Left ventricle myocardium superior (tissue), 1 donor: ENCODE results near the gene C11orf52. TPM values are rescaled to one million over a fixed set of nuclear protein-coding genes. Genes with fewer than 3 reads are reported as not detected.
"Not testable (repeated sequence)": the region's sequence is repeated elsewhere in the genome, so short reads cannot be mapped to it uniquely, and the experiment has no call there.

Source experiments
- ATAC-seq: fragments of 200-7000 bp; cut with Tn5 transposase; one replicate; pipeline ENCODE4 v1.9.1; 2020; ENCODE audit warnings: mild to moderate bottlenecking, moderate library complexity
- DNase-seq: peaks from one replicate; pipeline ENCODE4 v3.0.0-alpha.2; 2020
- intact Hi-C: fragments of 100-400 bp; cut with micrococcal nuclease; formaldehyde crosslinking; loops from one replicate; pipeline ENCODE4 v1.11.0; 2022
- long read RNA-seq: library from polyadenylated mRNA; unstranded; transcript quantifications from one replicate; pipeline ENCODE4 v2.0.0, GENCODE V29; 2021
- total RNA-seq: library from RNA; stranded (reverse); fragmentation: NEBNext Ultra II Directional; extraction: Animal tissue kit (Norgen Biotek cat#: 25700); gene quantifications from one replicate; pipeline ENCODE4 v1.2.1, GENCODE V29; 2021
- donor health status: DM: no; HTN: yes; CAD: no; lungs with severe emphysema.

Gene C11orf52, protein sequence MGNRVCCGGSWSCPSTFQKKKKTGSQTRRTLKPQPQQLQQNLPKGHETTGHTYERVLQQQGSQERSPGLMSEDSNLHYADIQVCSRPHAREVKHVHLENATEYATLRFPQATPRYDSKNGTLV
- 1.0 TPM for total RNA-seq
- long read RNA-seq, partial matches to known transcripts: 0 of 4 reads
- long read RNA-seq, other reads (novel, unspliced or antisense): 0 of 4 reads

DNA sequence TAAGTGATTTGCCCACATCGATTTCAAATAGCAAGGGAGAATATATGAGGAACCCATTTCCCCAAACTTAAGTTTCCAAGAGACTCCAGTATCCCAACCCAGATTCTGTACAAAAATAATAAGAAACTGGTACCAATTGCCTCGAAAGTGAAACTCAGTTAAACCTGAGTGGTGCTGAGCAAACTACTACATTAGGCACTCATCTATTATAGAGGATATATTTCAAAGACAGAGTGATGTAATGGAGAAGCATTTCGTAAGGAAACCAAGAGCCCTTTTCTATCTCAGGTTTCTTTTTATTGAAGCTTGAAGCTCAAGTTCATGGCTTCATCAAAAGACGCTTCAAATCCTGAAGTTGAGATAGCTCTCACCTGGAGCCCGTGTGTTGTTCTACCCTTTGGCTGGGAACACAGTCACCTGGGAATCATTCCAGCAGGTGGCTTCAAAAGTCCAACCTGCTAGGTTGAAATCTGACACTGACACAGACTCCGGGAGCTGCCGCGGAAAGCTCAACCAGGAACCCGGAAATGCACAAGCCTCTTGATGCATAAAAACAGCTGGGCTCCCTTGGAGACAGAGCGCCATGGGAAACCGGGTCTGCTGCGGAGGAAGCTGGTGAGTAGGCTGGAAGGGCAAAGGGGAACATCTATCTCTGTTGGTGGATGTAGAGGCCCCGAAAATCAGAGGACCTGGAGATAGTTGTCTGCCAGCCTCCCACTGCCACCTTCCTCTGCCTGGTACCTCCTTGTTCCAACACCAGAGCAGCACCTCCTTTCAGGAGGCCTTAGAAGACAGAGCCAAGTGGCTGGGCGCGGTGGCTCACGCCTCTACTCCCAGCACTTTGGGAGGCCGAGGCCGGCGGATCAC, at the start of gene C11orf52:
Gene C11orf52 (plus strand): TSS at position 524 of the 867 bp plus-strand sequence. CDS start 60 bp downstream, at position 584.
- DNase-seq: peak; percentile 40
- peak; percentile 7 for ATAC-seq
- intact Hi-C loops: no loop called here

- no peak for ATAC-seq
- intact Hi-C loops: loop anchor here (10.0 kb wide), 2 partner anchors 55 to 115 kb away; no protein-coding TSS in a partner anchor
- DNase-seq: no peak
These were observed 48.6 kb upstream of the C11orf52 start for GRCh38 chr11:111870113-111870512.

DNA sequence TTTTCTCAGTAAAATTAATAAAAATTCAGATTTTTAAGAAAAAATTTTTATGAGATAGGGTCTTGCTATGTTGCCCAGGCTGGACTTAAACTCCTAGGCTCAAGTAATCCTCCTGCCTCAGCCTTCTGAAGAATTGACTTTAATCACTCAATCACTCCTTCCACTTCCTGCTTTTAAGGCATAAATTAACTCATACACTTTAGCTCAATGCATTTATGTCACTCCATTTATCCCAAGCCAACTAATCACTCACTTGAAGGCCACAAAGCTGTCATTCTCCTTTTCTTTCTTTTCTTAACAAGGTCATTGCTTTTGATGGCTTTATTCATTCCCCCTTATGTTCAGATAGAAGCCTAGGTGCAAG, 48.2 kb upstream of the C11orf52 start:
- no peak for ATAC-seq
- no peak for DNase-seq
- intact Hi-C loops: loop anchor here (10.0 kb wide), 2 partner anchors 54 to 114 kb away; no protein-coding TSS in a partner anchor

DNA sequence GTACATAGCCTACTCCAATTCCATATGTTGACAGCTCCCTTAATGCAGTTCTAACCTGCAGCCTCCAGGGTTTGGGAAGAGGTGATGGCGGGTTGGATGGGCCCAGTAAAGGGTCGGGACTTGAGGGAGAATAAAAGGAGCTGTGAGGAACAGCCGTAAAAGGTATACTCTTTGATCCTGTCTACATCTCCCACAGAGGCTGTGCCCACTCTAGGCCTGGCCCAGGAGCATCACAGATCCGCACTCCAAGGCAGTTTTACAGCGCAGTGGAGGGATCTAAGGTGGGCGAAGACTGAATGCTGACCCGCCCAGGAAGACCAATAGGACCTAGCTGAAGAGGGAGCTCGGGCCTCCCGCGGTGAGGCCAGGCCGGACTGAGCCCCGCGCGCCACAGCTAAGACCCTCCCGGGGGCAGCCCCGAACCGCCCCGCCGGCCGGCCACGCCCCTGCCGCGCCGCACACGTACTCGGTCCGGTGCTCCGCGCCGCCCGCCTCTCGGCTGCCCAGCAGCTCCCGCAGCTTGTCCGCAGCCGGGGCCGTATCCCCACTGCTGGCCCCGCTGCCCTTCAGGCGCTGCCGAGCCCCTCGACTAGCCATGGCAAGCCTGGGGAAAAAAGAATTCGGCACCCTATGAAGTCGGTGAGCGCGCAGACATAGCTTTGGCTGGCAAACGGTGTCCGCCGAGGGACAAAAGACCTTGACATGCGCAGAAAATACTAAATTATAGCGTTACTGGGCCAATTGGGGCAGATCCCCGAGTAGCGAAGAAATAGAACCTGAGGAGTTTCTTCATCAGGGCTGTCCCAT, 47.6 kb upstream of the C11orf52 start, which contains the start of gene ALG9:
Gene ALG9 (minus strand): TSS at position 696 of the 807 bp plus-strand sequence. CDS start 99 bp downstream, at position 597.
- ATAC-seq: peak; percentile 94
- intact Hi-C loops: loop anchor here (10.0 kb wide), 2 partner anchors 54 to 114 kb away; no protein-coding TSS in a partner anchor
- DNase-seq: peak; percentile 88

DNA sequence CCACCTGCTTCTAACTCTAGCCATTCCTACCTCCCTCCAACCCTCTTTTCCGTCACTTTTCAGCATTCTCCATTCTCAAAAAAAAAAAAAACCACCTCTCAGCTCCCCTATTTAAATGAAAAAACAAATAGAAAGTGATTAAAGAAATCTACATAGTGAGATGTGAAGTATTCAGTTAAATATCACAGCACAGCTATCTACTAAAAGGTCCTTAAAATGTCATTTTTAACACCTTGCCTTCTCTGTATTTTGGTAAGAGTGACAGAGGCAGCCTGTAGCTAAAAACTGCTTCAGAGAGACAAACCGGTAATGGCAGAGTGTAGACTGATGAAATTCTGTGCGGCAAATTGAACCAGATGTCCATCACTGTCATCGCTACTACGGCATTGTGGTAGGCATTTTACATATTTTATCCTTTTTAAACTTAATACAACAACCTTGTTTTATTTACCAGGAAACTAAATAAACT, 47.0 kb upstream of the C11orf52 start:
- intact Hi-C loops: loop anchor here (10.0 kb wide), 2 partner anchors 53 to 113 kb away; no protein-coding TSS in a partner anchor
- ATAC-seq (peak; percentile 30), DNase-seq (no peak)

DNA sequence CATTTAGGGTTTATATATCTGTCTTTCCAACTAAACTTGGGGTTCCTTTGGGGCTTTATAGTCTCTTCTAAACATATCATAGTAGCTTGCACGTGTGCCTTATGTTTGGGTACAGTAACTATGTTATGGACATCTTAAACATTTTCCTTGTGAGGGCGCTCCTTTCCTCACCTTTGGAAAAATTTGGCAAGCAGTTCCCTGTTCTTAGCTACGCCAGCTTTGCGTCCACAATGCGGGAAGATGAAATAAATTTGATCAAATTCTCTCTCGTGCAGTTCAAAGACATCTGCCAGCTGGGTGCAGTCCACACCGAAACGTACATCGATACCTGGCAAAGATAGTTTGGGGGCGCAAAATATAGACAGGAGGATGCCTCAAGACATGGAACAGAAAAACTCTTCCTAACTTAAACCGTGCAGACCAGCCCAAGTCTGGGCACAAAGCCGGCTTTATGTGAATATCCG, 40.3 kb upstream of the C11orf52 start:
- DNase-seq (no peak), ATAC-seq (no peak)
- intact Hi-C loops: loop anchor here (10.0 kb wide), 2 partner anchors 46 to 106 kb away; no protein-coding TSS in a partner anchor

DNA sequence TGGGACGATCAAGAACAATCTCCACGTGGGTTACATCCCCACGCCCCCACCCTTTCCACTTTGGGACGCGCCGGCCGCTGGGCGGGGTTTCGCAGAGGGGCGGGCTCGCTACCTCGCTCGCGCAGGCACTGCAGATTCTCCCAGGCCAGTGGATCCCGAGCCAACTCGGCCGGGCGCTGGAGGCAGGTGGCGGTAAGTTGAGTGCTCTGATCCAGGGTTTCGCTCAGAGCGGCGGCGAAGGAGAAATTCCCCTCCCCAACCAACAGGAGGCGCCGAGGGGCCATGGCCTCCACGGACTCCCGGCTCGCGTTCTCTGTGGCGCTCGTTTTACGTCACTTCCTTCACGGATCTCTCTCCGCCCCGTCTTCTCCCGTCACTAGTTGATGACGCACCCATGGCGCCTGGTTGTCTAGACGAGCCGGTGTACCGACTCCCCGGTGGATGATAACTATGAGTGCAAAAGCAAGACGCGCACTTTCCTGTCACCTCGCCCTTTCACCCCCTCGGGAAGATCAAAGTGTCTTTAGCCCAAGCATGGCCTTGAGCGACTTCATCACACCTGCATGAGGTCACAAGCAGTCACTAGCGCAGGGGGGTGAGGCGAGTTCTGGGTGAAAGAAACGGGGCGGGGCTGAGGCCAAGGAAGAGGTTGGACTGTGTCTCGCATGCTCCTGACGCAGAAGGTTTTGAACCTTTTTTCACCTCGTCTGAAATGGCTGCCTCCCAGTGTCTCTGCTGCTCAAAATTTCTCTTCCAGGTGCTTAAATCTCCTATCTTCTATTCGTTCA, 39.7 kb upstream of the C11orf52 start, which contains the start of the genes CFAP68 and FDXACB1:
Gene CFAP68 (plus strand): TSS at position 693 of the 788 bp plus-strand sequence. CDS start 20 bp downstream, at position 713.
Gene FDXACB1 (minus strand): TSS at position 317 of the 788 bp plus-strand sequence. CDS start 33 bp downstream, at position 284.
- ATAC-seq (peak; percentile 94), DNase-seq (peak; percentile 95)
- intact Hi-C loops: loop anchor here (10.0 kb wide), 2 partner anchors 46 to 106 kb away; no protein-coding TSS in a partner anchor

- DNase-seq: no peak
- intact Hi-C loops: loop anchor here (10.0 kb wide), 2 partner anchors 45 to 105 kb away; no protein-coding TSS in a partner anchor
- peak; percentile 10 for ATAC-seq
These were observed 39.1 kb upstream of the C11orf52 start for GRCh38 chr11:111879637-111879960.

DNA sequence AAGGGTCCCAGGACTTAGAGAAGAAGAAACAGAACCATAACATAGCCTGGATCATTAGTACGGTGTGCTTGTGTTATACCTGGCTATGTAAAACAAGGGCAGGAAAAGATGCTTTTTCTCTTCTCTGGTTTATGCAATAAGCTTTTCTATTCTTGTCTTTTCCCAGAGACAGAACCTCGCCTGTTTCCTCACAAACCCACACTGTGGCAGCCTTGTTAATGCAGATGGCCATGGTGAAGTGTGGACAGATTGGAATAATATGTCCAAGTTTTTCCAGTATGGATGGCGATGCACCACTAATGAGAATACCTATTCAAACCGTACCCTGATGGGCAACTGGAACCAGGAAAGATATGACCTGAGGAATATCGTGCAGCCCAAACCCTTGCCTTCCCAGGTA, 36.5 kb upstream of the C11orf52 start:
- intact Hi-C loops: no loop called here

GRCh38 chr11:111885053-111885452, 33.7 kb upstream of the C11orf52 start:
- ATAC-seq, DNase-seq, intact Hi-C loops: not testable (repeated sequence)

More for the DNA sequence above, 36.5 kb upstream of the C11orf52 start:
- ATAC-seq: no peak
- DNase-seq: no peak

DNA sequence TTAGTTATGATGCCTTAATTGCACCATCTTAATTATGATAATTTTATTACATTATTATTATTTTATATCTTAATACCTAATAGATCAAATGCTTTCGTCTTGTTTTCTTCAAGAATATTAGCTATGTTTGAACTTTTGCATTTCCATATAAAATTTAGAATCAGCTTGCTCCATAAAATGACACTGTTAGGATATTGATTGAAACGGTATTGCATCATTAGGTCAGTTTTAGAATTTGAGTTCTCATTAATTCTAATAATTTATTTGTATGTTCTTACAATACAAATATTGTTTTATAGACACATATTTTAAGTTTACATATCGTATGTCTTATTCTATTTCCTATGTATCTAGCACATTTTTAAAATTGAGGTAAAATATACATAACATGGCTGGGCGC, 32.7 kb upstream of the C11orf52 start:
- intact Hi-C loops: no loop called here
- ATAC-seq (no peak), DNase-seq (no peak)

- intact Hi-C loops: no loop called here
- no peak for ATAC-seq
These were observed 31.9 kb upstream of the C11orf52 start for GRCh38 chr11:111886844-111887243.

DNA sequence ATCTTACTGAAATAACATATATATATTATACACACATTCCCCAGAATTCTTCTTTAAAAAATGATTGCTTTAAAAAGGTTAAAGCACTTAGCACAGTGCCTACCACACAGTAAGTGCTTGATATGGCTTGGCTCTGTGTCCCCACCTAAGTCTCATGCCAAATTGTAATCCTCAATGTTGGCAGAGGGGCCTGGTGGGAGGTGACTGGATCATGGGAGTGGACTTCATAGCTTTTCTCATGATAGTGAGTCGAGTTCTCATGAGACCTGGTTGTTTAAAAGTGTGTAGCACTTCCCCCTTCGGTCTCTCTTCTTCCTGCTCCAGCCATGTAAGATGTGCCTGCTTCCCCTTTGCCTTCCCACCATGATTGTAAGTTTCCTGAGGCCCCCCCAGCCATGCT, 13.3 kb upstream of the C11orf52 start:
- DNase-seq: peak; percentile 46
- intact Hi-C loops: no loop called here
- peak; percentile 69 for ATAC-seq

More at GRCh38 chr11:111886844-111887243, 31.9 kb upstream of the C11orf52 start:
- no peak for DNase-seq

GRCh38 chr11:111906680-111907079, 12.0 kb upstream of the C11orf52 start:
- intact Hi-C loops: no loop called here
- ATAC-seq: peak; percentile 17

DNA sequence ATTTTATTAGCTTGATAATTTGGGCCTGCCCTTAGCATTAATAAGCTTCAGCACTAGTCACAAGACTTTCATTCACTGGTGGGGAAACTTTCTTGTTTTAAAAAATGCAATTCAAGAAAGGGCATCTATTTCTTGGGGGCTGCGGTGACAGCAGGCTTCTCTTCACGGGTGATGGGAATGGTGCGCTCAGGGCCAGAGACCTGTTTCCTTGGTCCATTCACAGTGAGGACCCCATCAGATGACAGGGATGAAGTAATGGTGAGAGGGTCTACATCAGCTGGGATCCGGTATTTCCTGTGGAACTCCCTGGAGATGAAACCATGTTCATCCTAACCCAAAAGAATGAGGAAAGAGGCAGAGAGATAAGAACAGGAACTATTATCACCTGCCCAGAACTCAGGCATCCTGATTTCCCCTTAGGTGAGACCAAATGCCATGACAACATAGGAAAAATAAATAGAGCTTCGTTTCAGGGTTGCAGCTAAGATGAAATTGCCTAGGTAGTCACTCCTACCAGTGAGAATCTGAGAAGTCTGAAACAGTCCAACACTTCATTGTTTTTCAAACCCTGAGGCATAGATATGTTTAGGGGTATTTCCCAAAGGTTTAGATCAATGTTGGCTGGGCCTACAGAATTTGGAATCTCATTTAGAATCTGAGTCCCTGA, 9.9 kb upstream of the C11orf52 start:
- intact Hi-C loops: no loop called here
- DNase-seq (no peak), ATAC-seq (no peak)

More at GRCh38 chr11:111906680-111907079, 12.0 kb upstream of the C11orf52 start:
- DNase-seq: no peak

DNA sequence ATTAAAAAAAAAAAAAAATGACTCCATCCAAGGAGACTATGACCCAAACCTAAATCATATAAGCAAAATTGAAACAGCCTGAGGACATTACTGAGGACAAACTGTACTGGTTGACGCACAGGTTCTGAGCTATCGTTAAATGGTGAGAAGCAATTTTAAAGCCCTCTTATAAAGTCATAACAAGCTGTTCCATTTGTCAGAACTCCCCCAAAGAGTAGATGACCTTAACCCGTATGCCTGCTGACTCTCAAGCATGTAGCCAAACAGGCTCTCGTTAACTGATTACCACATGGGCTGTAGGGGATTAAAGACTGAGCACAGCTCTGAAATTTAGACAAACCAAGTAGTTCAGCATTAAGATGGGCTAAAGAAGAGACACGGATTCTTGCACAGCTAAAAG, 9.3 kb upstream of the C11orf52 start:
- intact Hi-C loops: no loop called here
- no peak for ATAC-seq
- DNase-seq: no peak
